PC-3 (cell line): ENCODE results near the gene TCF12. TPM values are rescaled to one million over a fixed set of nuclear protein-coding genes. Genes with fewer than 3 reads are reported as not detected.
A peak's percentile ranks its signal among the peaks of the same experiment; 100 is the strongest.

Experiments used
- ATAC-seq: fragments of 200-7000 bp; cut with Tn5 transposase; 2 replicates; pipeline ENCODE4 v1.9.1; 2020; ENCODE audit warnings: mild to moderate bottlenecking, moderate library complexity
- BruUV-seq: library from RNA; stranded (reverse); fragments of 400-500 nt; replicated peaks from 2 replicates; lab custom pipeline; 2021; lab: Mats Ljungman, UMichigan
- CTCF ChIA-PET: fragments of 300-600 bp; sonication (Branson Sonifier 250); formaldehyde crosslinking; loops from one replicate; lab custom pipeline; 2022; ENCODE audit warnings: antibody characterized with exemption; lab: Charles Lee
- POLR2A ChIA-PET: fragments of 300-600 bp; sonication (Branson Sonifier 250); formaldehyde crosslinking; loops from one replicate; lab custom pipeline; 2022; ENCODE audit warnings: antibody characterized with exemption; ENCODE audit not compliant: unreplicated experiment; lab: Charles Lee
- DNase-seq: peaks from one replicate; pipeline ENCODE4 v3.0.0-alpha.2; 2015
- H2AFZ ChIP-seq: fragments of 300-600 bp; sonication (generic); 2 replicates; pipeline ENCODE4 v1.6.0; 2016; ENCODE audit warnings: antibody characterized with exemption, low read length
- H3F3A ChIP-seq: fragments of 300-600 bp; sonication (generic); one replicate; pipeline ENCODE4 v1.6.0; 2017; ENCODE audit warnings: antibody characterized with exemption, low read length, control low read depth, mild to moderate bottlenecking; ENCODE audit not compliant: unreplicated experiment
- H3K27ac ChIP-seq: fragments of 300-600 bp; sonication (generic); 2 replicates; pipeline ENCODE4 v1.5.1; 2016; ENCODE audit warnings: mild to moderate bottlenecking, low read length
- H3K27me3 ChIP-seq: fragments of 300-600 bp; sonication (generic); 2 replicates; pipeline ENCODE4 v1.6.1; 2016; ENCODE audit warnings: low read length, mixed read lengths
- H3K36me3 ChIP-seq: fragments of 300-600 bp; sonication (generic); 2 replicates; pipeline ENCODE4 v1.6.1; 2016; ENCODE audit warnings: low read depth, mixed run types, low read length, mixed read lengths
- H3K4me1 ChIP-seq: fragments of 300-600 bp; sonication (generic); 2 replicates; pipeline ENCODE4 v1.5.1; 2016; ENCODE audit warnings: low read length; ENCODE audit not compliant: insufficient read depth
- H3K4me2 ChIP-seq: fragments of 300-600 bp; sonication (generic); 2 replicates; pipeline ENCODE4 v1.6.0; 2016; ENCODE audit warnings: low read length
- H3K4me3 ChIP-seq: fragments of 300-600 bp; sonication (generic); 2 replicates; pipeline ENCODE4 v1.5.1; 2016; ENCODE audit warnings: mild to moderate bottlenecking, low read length, mixed read lengths
- H3K79me2 ChIP-seq: fragments of 300-600 bp; sonication (generic); 2 replicates; pipeline ENCODE4 v1.6.1; 2017; ENCODE audit warnings: low read length, mixed read lengths
- H3K9ac ChIP-seq: fragments of 300-600 bp; sonication (generic); 2 replicates; pipeline ENCODE4 v1.6.0; 2016; ENCODE audit warnings: mild to moderate bottlenecking, low read length
- H3K9me2 ChIP-seq: fragments of 300-600 bp; sonication (generic); replicated peaks from 2 replicates; pipeline ENCODE4 v1.6.1; 2016; ENCODE audit warnings: mixed run types, low read length, mixed read lengths
- H3K9me3 ChIP-seq: fragments of 300-600 bp; sonication (generic); 2 replicates; pipeline ENCODE4 v1.6.1; 2016; ENCODE audit warnings: low read length, mixed read lengths
- H4K20me1 ChIP-seq: fragments of 300-600 bp; sonication (generic); 2 replicates; pipeline ENCODE4 v1.6.1; 2016; ENCODE audit warnings: low read length, mixed read lengths
- CTCF ChIP-seq: fragments of 300-600 bp; sonication (generic); conservative IDR thresholded peaks from 2 replicates; pipeline ENCODE4 v1.5.1; 2017; ENCODE audit warnings: antibody characterized with exemption, low read depth, mild to moderate bottlenecking, low read length
- EZH2 ChIP-seq: fragments of 300-600 bp; sonication (generic); IDR thresholded peaks from one replicate; pipeline ENCODE4 v1.6.1; 2017; ENCODE audit warnings: antibody characterized with exemption, mild to moderate bottlenecking, low read length; ENCODE audit not compliant: unreplicated experiment
- EZH2phosphoT487 ChIP-seq: fragments of 300-600 bp; sonication (generic); IDR thresholded peaks from 2 replicates; pipeline ENCODE4 v1.6.1; 2018; ENCODE audit warnings: mild to moderate bottlenecking, antibody characterized with exemption, low read length, borderline replicate concordance
- intact Hi-C: fragments of 100-400 bp; cut with micrococcal nuclease; formaldehyde crosslinking; loops from 2 replicates; pipeline ENCODE4 v1.9.0; 2023
- total RNA-seq: library from RNA; depleted of rRNA; stranded (reverse); fragments of >200 nt; gene quantifications from 2 replicates; pipeline ENCODE4 v1.2.3, GENCODE V29; 2014

The TCF12 gene
- total RNA-seq, 1 experiment from 2014 or later: 103 TPM

DNA sequence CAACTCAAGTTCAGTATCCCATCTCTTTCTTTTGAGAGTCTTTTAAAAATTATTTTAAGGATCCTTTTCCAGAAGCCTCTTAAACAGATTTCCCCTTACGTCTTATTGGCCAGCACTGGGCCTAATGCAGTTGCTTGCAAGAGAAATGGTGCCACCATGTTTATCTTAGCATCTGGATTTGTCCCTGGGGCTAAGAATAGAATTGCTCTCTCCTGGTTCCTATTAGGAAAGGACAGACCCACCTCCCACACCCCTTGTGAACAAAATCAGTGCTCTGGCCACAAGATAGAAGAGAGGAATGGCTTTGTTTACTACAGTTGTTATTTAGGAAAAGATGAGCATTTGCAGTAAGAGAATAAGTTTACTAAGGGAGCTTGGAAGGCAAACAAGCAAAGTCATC, 329.6 kb downstream of the TCF12 start:
- POLR2A ChIA-PET: no interaction called here
- H3K4me2 ChIP-seq: no peak overlapping the region
- H3K27me3 ChIP-seq: no peaks in the 10 kb centered on the region
- H4K20me1 ChIP-seq: no peaks in the 10 kb centered on the region
- no peak overlapping the region for H3K4me3 ChIP-seq
- H3F3A ChIP-seq: no peaks in the 10 kb centered on the region
- H3K4me1 ChIP-seq: no peaks in the 10 kb centered on the region
- no peak overlapping the region for H3K9ac ChIP-seq
- H3K79me2 ChIP-seq: no peaks in the 10 kb centered on the region
- no peak overlapping the region for H3K27ac ChIP-seq
- BruUV-seq: no TSS peak
- no peaks in the 10 kb centered on the region for H3K9me2 ChIP-seq
- CTCF ChIA-PET: no interaction called here
- intact Hi-C loops: no loop called here
- DNase-seq (no peak), ATAC-seq (no peak)
- no peak overlapping the region for H2AFZ ChIP-seq
- no peak for TF ChIP-seq EZH2
- TF ChIP-seq EZH2phosphoT487: no peak
- no peak for TF ChIP-seq CTCF
- no peaks in the 10 kb centered on the region for H3K36me3 ChIP-seq
- no peaks in the 10 kb centered on the region for H3K9me3 ChIP-seq

GRCh38 chr15:57251308-57251707, 332.9 kb downstream of the TCF12 start:
- BruUV-seq: no TSS peak
- intact Hi-C loops: no loop called here
- no peaks in the 10 kb centered on the region for H3F3A ChIP-seq
- no peaks in the 10 kb centered on the region for H3K36me3 ChIP-seq
- no peaks in the 10 kb centered on the region for H3K79me2 ChIP-seq
- no peaks in the 10 kb centered on the region for H3K9me2 ChIP-seq
- ChIA-PET CTCF (no interaction called here), POLR2A (no interaction called here)
- no peaks in the 10 kb centered on the region for H3K9me3 ChIP-seq
- no peak overlapping the region for H3K4me2 ChIP-seq
- TF ChIP-seq EZH2 (no peak), EZH2phosphoT487 (no peak), CTCF (no peak)
- no peak overlapping the region for H3K9ac ChIP-seq
- H4K20me1 ChIP-seq: no peaks in the 10 kb centered on the region
- no peaks in the 10 kb centered on the region for H3K4me1 ChIP-seq
- no peak overlapping the region for H2AFZ ChIP-seq
- H3K27me3 ChIP-seq: no peaks in the 10 kb centered on the region
- no peak overlapping the region for H3K27ac ChIP-seq
- DNase-seq (peak; percentile 3), ATAC-seq (no peak)
- no peak overlapping the region for H3K4me3 ChIP-seq

GRCh38 chr15:57251941-57252340, 333.5 kb downstream of the TCF12 start:
- Histone ChIP-seq H3K9me3 (no peaks in the 10 kb centered on the region), H3K27me3 (no peaks in the 10 kb centered on the region), H3K9ac (no peak overlapping the region), H3K27ac (no peak overlapping the region), H3K9me2 (no peaks in the 10 kb centered on the region), H3K4me3 (no peak overlapping the region), H2AFZ (no peak overlapping the region), H3K79me2 (no peaks in the 10 kb centered on the region), H3K4me2 (no peak overlapping the region), H3K4me1 (no peaks in the 10 kb centered on the region), H3F3A (no peaks in the 10 kb centered on the region), H4K20me1 (no peaks in the 10 kb centered on the region), H3K36me3 (no peaks in the 10 kb centered on the region)
- no TSS peak for BruUV-seq
- ChIA-PET POLR2A (no interaction called here), CTCF (no interaction called here)
- intact Hi-C loops: no loop called here
- DNase-seq (peak; percentile 4), ATAC-seq (no peak)
- TF ChIP-seq EZH2 (no peak), CTCF (no peak)
